ENCODE measurements around the gene ADCY10. TPM values are rescaled to one million over a fixed set of nuclear protein-coding genes. Genes with fewer than 3 reads are reported as not detected.

The ADCY10 gene
- total and polyA plus RNA-seq, 9 of the 15 experiments (the other 6 are each of a cell fraction or from before 2014, with no cell fraction given), result 0.08 to 0.86 (median 0.22) TPM

GRCh38 chr1:167926486-167926997 lies 12.6 kb upstream of the ADCY10 start (continued):
- TF ChIP-seq, protein P1, sequence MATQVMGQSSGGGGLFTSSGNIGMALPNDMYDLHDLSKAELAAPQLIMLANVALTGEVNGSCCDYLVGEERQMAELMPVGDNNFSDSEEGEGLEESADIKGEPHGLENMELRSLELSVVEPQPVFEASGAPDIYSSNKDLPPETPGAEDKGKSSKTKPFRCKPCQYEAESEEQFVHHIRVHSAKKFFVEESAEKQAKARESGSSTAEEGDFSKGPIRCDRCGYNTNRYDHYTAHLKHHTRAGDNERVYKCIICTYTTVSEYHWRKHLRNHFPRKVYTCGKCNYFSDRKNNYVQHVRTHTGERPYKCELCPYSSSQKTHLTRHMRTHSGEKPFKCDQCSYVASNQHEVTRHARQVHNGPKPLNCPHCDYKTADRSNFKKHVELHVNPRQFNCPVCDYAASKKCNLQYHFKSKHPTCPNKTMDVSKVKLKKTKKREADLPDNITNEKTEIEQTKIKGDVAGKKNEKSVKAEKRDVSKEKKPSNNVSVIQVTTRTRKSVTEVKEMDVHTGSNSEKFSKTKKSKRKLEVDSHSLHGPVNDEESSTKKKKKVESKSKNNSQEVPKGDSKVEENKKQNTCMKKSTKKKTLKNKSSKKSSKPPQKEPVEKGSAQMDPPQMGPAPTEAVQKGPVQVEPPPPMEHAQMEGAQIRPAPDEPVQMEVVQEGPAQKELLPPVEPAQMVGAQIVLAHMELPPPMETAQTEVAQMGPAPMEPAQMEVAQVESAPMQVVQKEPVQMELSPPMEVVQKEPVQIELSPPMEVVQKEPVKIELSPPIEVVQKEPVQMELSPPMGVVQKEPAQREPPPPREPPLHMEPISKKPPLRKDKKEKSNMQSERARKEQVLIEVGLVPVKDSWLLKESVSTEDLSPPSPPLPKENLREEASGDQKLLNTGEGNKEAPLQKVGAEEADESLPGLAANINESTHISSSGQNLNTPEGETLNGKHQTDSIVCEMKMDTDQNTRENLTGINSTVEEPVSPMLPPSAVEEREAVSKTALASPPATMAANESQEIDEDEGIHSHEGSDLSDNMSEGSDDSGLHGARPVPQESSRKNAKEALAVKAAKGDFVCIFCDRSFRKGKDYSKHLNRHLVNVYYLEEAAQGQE (IDR thresholded peaks at IDR 0.05; ENCODE audit: borderline replicate concordance), result peak; percentile 57
- TF ChIP-seq, protein P1 (CRISPR knock-in tag; IDR thresholded peaks at IDR 0.05; ENCODE audit: low read depth), result no peak
- TF ChIP-seq, protein P2, sequence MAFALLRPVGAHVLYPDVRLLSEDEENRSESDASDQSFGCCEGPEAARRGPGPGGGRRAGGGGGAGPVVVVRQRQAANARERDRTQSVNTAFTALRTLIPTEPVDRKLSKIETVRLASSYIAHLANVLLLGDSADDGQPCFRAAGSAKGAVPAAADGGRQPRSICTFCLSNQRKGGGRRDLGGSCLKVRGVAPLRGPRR (CRISPR knock-in tag; IDR thresholded peaks at IDR 0.05), result 0 out of 2 replicates have a peak, but pooled peaks have one; percentile 59
- TF ChIP-seq C11orf30 (IDR thresholded peaks at IDR 0.05; ENCODE audit: low read depth) (peak; percentile 86), CEBPB (tag; IDR thresholded peaks at IDR 0.05) (0 out of 2 replicates have a peak, but pooled peaks have one; percentile 13), MAZ (CRISPR knock-in tag; conservative IDR thresholded peaks at IDR 0.05 in 1 of 2, IDR thresholded peaks at IDR 0.05 in 1 of 2) (0 out of 4 replicates have a peak, but pooled peaks of 1 of the 2 experiments have one; percentile 35), NRF1 (conservative IDR thresholded peaks at IDR 0.05 in 1 of 2, IDR thresholded peaks at IDR 0.05 in 1 of 2) (peak; percentile 82), CREM (IDR thresholded peaks at IDR 0.05; ENCODE audit: low read depth) (0 out of 2 replicates have a peak, but pooled peaks have one; percentile 28), BACH1 (tag; IDR thresholded peaks at IDR 0.05) (0 out of 2 replicates have a peak, but pooled peaks have one; percentile 27), POLR2H (tag; IDR thresholded peaks at IDR 0.05; ENCODE audit: low read depth) (no peak), CEBPG (CRISPR knock-in tag; IDR thresholded peaks at IDR 0.05) (no peak), CEBPG (tag; conservative IDR thresholded peaks at IDR 0.05 in 1 of 2, IDR thresholded peaks at IDR 0.05 in 1 of 2) (peak in 1 of 2 experiments; percentile 25; a peak in 1 of 4 replicates), HNRNPL (IDR thresholded peaks at IDR 0.05; ENCODE audit: low read depth, low read length) (0 out of 2 replicates have a peak, but pooled peaks have one; percentile 27), MAFK (IDR thresholded peaks at IDR 0.05; ENCODE audit: low read length) (peak; percentile 75)
- TF ChIP-seq, protein P3, sequence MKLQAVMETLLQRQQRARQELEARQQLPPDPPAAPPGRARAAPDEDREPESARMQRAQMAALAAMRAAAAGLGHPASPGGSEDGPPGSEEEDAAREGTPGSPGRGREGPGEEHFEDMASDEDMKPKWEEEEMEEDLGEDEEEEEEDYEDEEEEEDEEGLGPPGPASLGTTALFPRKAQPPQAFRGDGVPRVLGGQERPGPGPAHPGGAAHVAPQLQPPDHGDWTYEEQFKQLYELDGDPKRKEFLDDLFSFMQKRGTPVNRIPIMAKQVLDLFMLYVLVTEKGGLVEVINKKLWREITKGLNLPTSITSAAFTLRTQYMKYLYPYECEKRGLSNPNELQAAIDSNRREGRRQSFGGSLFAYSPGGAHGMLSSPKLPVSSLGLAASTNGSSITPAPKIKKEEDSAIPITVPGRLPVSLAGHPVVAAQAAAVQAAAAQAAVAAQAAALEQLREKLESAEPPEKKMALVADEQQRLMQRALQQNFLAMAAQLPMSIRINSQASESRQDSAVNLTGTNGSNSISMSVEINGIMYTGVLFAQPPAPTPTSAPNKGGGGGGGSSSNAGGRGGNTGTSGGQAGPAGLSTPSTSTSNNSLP (IDR thresholded peaks at IDR 0.05; ENCODE audit: borderline replicate concordance, low read depth, low read length), result peak; percentile 76; the same call in 1 of the 2 replicates
- TF ChIP-seq, protein P4, sequence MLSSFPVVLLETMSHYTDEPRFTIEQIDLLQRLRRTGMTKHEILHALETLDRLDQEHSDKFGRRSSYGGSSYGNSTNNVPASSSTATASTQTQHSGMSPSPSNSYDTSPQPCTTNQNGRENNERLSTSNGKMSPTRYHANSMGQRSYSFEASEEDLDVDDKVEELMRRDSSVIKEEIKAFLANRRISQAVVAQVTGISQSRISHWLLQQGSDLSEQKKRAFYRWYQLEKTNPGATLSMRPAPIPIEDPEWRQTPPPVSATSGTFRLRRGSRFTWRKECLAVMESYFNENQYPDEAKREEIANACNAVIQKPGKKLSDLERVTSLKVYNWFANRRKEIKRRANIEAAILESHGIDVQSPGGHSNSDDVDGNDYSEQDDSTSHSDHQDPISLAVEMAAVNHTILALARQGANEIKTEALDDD (IDR thresholded peaks at IDR 0.05), result peak; percentile 96
